Glutamatergic neuron (in vitro differentiated cells): ENCODE results near the gene CIDEA. TPM values are rescaled to one million over a fixed set of nuclear protein-coding genes. Genes with fewer than 3 reads are reported as not detected.
A peak's percentile ranks its signal among the peaks of the same experiment; 100 is the strongest.

Experiments
- DNase-seq: peaks from one replicate; pipeline ENCODE4 v3.0.0; 2022
- H3K27ac Mint-ChIP-seq: one replicate; pipeline ENCODE4 v1.8.0; 2020; ENCODE audit warnings: mild to moderate bottlenecking, mixed read lengths, inconsistent platforms; ENCODE audit not compliant: unreplicated experiment
- H3K27me3 Mint-ChIP-seq: one replicate; pipeline ENCODE4 v1.8.0; 2020; ENCODE audit warnings: mild to moderate bottlenecking, moderate library complexity, mixed read lengths, inconsistent platforms; ENCODE audit not compliant: unreplicated experiment
- H3K36me3 Mint-ChIP-seq: one replicate; pipeline ENCODE4 v1.8.0; 2020; ENCODE audit warnings: mild to moderate bottlenecking, mixed read lengths, inconsistent platforms; ENCODE audit not compliant: unreplicated experiment
- H3K4me1 Mint-ChIP-seq: one replicate; pipeline ENCODE4 v1.8.0; 2020; ENCODE audit warnings: mild to moderate bottlenecking, low read depth, mixed read lengths, inconsistent platforms; ENCODE audit not compliant: unreplicated experiment
- H3K4me3 Mint-ChIP-seq: one replicate; pipeline ENCODE4 v1.8.0; 2020; ENCODE audit warnings: mild to moderate bottlenecking, mixed read lengths, inconsistent platforms; ENCODE audit not compliant: unreplicated experiment
- H3K9me3 Mint-ChIP-seq: one replicate; pipeline ENCODE4 v1.8.0; 2020; ENCODE audit warnings: mild to moderate bottlenecking, moderate library complexity, mixed read lengths, inconsistent platforms; ENCODE audit not compliant: unreplicated experiment
- total RNA-seq: library from RNA; stranded (reverse); fragmentation: NEBNext Ultra II Directional; extraction: Animal tissue kit (Norgen Biotek cat#: 25700); gene quantifications from one replicate; pipeline ENCODE4 v1.2.1, GENCODE V29; 2021; ENCODE audit not compliant: unreplicated experiment
- TF ChIP-seq, protein P1 (sequence below): fragments of 200-600 bp; sonication (generic); IDR thresholded peaks from one replicate; pipeline ENCODE4 v1.5.0; 2021; ENCODE audit not compliant: partially characterized antibody, unreplicated experiment

CIDEA gene
- total RNA-seq, 1 donor from 2014 or later = not detected

DNA sequence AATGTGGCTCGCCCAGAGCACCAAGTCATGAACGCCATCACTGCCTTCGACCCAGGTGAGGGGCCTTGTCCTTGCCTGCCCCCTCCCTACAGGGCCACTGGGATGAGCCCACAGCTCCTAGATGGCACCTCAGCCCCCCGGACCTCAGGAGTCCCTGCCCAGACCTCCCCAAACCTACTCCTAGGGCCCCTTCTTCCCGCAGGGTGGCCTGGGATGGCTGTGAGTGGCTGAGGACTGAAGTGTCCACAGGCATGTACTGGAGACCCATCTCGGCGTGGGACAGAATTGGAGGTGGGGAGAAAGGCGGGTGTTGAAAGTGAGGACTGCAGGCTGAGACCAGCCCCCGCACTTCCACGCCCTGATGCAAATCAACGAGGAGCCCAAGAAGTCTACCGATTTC is 51.0 kb downstream of the CIDEA start:
- DNase-seq = no peak
- Mint-ChIP-seq H3K36me3 (no peaks in the 10 kb centered on the region), H3K27me3 (peaks cover 14% of the 10 kb centered on the region), H3K9me3 (peaks cover 6% of the 10 kb centered on the region), H3K4me1 (peaks cover 9% of the 10 kb centered on the region), H3K4me3 (no peak overlapping the region), H3K27ac (no peak overlapping the region)
- TF ChIP-seq, protein P1, sequence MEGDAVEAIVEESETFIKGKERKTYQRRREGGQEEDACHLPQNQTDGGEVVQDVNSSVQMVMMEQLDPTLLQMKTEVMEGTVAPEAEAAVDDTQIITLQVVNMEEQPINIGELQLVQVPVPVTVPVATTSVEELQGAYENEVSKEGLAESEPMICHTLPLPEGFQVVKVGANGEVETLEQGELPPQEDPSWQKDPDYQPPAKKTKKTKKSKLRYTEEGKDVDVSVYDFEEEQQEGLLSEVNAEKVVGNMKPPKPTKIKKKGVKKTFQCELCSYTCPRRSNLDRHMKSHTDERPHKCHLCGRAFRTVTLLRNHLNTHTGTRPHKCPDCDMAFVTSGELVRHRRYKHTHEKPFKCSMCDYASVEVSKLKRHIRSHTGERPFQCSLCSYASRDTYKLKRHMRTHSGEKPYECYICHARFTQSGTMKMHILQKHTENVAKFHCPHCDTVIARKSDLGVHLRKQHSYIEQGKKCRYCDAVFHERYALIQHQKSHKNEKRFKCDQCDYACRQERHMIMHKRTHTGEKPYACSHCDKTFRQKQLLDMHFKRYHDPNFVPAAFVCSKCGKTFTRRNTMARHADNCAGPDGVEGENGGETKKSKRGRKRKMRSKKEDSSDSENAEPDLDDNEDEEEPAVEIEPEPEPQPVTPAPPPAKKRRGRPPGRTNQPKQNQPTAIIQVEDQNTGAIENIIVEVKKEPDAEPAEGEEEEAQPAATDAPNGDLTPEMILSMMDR = no peak

DNA sequence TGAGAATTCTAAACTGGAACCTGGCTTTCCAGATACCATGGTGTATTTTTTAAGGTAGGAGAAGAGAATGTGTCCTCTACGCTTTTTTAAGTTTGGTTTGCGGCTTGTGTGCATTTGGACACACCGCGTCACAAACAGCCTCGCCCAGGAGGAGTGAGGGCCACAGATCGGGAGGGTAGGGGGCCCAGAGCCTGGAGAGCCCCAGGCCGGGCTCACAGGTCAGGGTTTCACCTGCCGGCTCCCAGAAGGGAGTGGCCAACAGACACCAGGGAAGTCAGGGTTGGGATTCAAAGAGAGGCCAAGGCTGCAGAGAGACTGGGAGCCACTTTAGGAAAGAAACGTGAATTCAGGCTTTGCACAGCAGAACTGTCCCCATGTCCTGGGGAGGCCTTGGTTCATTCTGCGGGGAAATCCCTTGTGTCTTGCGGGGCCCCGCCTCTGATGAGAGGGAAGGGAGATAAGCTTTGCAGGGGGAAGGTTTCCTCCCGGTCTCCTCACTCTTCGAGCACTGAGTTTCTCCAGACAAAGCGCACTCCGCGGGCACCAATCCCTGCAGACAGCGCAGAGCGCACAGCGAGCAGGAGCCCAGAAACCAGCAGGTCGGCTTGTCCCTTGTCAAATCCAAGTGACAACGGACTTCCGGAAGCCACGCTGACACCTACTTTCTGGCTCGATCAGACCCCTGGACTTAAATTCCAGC is 51.9 kb downstream of the CIDEA start:
- Mint-ChIP-seq H3K9me3 (peaks cover 7% of the 10 kb centered on the region), H3K4me1 (peaks cover 9% of the 10 kb centered on the region), H3K27me3 (peaks cover 14% of the 10 kb centered on the region), H3K4me3 (no peak overlapping the region), H3K36me3 (peaks cover 6% of the 10 kb centered on the region), H3K27ac (no peak overlapping the region)
- TF ChIP-seq, protein P1 = no peak
- DNase-seq = no peak

DNA sequence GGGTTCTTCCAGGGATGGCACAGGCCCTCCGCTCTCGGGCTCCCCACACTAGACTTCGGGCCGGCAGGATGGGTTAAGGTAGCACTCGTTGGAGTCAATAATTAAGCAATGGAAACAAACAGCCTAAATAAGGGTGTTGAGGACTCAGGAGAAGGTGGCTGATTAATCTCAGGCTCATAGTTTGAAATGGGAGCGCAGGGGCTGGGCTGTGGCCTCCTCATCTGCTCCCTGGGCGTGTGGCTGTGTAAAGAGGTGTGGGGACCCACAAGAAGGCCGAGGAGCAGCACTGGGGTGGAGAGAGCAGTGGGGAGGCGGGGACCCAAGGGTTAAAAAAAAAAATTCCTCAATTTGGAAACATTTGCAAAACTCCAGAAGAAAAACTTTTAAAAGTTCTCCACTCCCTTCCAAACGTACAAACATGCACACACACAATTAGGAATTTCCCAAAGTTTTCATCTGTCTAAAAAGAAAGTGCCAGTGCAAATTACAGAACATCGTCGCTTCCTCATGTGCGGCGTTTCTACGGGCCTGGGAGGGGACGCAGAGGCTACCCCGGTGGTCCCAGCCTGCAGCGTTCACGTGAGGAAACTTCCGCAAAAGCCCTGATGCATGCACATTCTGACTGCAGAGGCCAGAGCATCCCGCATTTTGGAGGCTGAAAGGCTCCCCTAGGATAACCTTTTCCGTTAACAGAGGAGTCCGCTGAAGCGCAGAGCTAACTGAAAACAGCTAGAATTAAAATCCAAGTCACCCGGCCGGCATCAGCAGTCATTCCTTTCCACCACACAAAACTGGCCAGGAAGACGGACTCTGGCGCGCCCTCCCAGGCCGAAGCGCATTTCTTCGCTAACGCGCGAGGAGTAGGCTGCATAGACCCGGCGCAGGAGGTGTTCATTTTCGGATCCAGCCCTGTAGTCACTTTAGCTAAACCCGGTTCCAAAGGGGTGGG is 52.9 kb downstream of the CIDEA start:
- H3K4me3 Mint-ChIP-seq = peak overlapping the region; percentile 80
- DNase-seq = peak; percentile 38
- peaks cover 9% of the 10 kb centered on the region for H3K4me1 Mint-ChIP-seq
- H3K9me3 Mint-ChIP-seq = peaks cover 7% of the 10 kb centered on the region
- H3K27ac Mint-ChIP-seq = no peak overlapping the region
- peaks cover 11% of the 10 kb centered on the region for H3K36me3 Mint-ChIP-seq
- peaks cover 14% of the 10 kb centered on the region for H3K27me3 Mint-ChIP-seq
- TF ChIP-seq, protein P1 = no peak

DNA sequence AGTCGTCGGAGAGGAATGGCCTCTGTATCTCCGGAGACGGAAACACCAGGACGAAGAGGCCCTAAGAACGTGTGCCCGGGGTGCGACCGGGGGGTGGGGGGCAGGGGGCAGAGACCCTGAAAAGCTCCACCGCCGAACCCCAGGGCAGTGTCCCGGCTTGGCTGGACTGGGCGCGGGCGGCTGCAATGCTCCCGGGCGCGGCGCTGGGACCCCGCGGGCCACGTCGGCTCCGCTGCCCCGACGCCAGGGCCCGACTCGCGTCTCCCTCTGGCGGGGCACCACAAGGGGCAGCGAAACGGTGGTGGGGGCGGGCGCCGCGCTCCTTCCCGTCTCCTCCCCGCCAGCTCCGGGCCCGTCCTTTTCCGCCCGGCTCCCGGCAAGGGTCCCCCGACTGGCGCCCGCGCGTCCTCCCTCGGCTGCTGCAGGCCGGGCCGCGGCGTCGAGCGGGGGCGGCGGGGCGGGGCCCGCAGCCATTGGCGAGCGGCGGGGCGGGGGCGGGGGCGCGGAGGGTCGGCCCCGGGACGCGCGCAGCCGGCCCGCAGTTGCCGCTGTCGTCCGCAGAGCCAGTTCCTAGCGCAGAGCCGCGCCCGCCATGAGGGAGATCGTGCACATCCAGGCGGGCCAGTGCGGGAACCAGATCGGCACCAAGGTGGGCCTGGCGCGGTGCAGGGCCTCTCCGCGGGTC is 53.7 kb downstream of the CIDEA start, which contains the start of gene TUBB6:
Gene TUBB6, plus strand, starts transcription at position 541 of the 685 bp plus-strand sequence. Its CDS starts 52 bp downstream, at position 593.
- Mint-ChIP-seq H3K27ac (no peak within 1 kb of the TSS), H3K9me3 (peaks cover 7% of the 10 kb centered on the region), H3K36me3 (peaks cover 12% of the 10 kb centered on the region), H3K4me3 (peak within 1 kb of the TSS; percentile 84), H3K4me1 (peaks cover 9% of the 10 kb centered on the region), H3K27me3 (peaks cover 14% of the 10 kb centered on the region)
- peak; percentile 71 for DNase-seq
- TF ChIP-seq, protein P1 = no peak
